GM23248 (cell line): ENCODE data around the gene FMOD. TPM values are rescaled to one million over a fixed set of nuclear protein-coding genes. Genes with fewer than 3 reads are reported as not detected.

Experiments used
- DNase-seq: peaks from one replicate; pipeline ENCODE4 v3.0.0-alpha.2; 2015
- H2AFZ ChIP-seq: fragments of 200-600 bp; sonication (generic); 2 replicates; pipeline ENCODE4 v1.6.1; 2016; ENCODE audit warnings: antibody characterized with exemption
- H3F3A ChIP-seq: fragments of 200-600 bp; sonication (generic); 2 replicates; pipeline ENCODE4 v1.6.1; 2016; ENCODE audit warnings: mild to moderate bottlenecking, antibody characterized with exemption, mixed run types; ENCODE audit not compliant: insufficient read depth
- H3K27ac ChIP-seq: fragments of 200-600 bp; sonication (generic); 2 replicates; pipeline ENCODE4 v1.5.1; 2016; ENCODE audit warnings: mild to moderate bottlenecking
- H3K27me3 ChIP-seq: fragments of 200-600 bp; sonication (generic); replicated peaks from 2 replicates; pipeline ENCODE4 v1.6.1; 2016; ENCODE audit warnings: mild to moderate bottlenecking; ENCODE audit not compliant: insufficient read depth
- H3K36me3 ChIP-seq: fragments of 200-600 bp; sonication (generic); 2 replicates; pipeline ENCODE4 v1.6.1; 2016; ENCODE audit warnings: low read depth, mild to moderate bottlenecking
- H3K4me1 ChIP-seq: fragments of 200-600 bp; sonication (generic); 2 replicates; pipeline ENCODE4 v1.6.1; 2016; ENCODE audit warnings: mild to moderate bottlenecking; ENCODE audit not compliant: insufficient read depth
- H3K4me2 ChIP-seq: fragments of 200-600 bp; sonication (generic); one replicate; pipeline ENCODE4 v1.6.1; 2016; ENCODE audit warnings: mild to moderate bottlenecking; ENCODE audit not compliant: unreplicated experiment
- H3K4me3 ChIP-seq: fragments of 200-600 bp; sonication (generic); 2 replicates; pipeline ENCODE4 v1.5.1; 2016; ENCODE audit warnings: mild to moderate bottlenecking
- H3K79me2 ChIP-seq: fragments of 200-600 bp; sonication (generic); 2 replicates; pipeline ENCODE4 v1.6.1; 2016; ENCODE audit warnings: mild to moderate bottlenecking; ENCODE audit not compliant: insufficient read depth
- H3K9ac ChIP-seq: fragments of 200-600 bp; sonication (generic); 2 replicates; pipeline ENCODE4 v1.6.1; 2016; ENCODE audit warnings: mild to moderate bottlenecking
- H3K9me2 ChIP-seq: fragments of 200-600 bp; sonication (generic); 2 replicates; pipeline ENCODE4 v1.6.1; 2016; ENCODE audit warnings: mixed run types, mild to moderate bottlenecking, moderate library complexity; ENCODE audit not compliant: insufficient read depth
- H3K9me3 ChIP-seq: fragments of 200-600 bp; sonication (generic); one replicate; pipeline ENCODE4 v1.6.1; 2017; ENCODE audit warnings: low read depth
- H4K20me1 ChIP-seq: fragments of 200-600 bp; sonication (generic); 2 replicates; pipeline ENCODE4 v1.6.0; 2016; ENCODE audit not compliant: insufficient read depth
- EZH2 ChIP-seq: fragments of 200-600 bp; sonication (generic); IDR thresholded peaks from 2 replicates; pipeline ENCODE4 v1.6.1; 2018; ENCODE audit warnings: antibody characterized with exemption, mild to moderate bottlenecking; ENCODE audit not compliant: insufficient read depth, poor library complexity, severe bottlenecking
- EZH2phosphoT487 ChIP-seq: fragments of 200-600 bp; sonication (generic); IDR thresholded peaks from 2 replicates; pipeline ENCODE4 v1.6.1; 2018; ENCODE audit warnings: antibody characterized with exemption, moderate library complexity, mild to moderate bottlenecking, low read depth; ENCODE audit not compliant: insufficient read depth
- WGBS, 2 experiments: methylation state at CpG; one replicate each; pipeline ENCODE4 v1.1.6; 2015 to 2017; ENCODE audit warnings: low lambda C conversion rate in 2 of 2, low coverage in 1 of 2; ENCODE audit errors: missing lambda C conversion rate in 2 of 2; 5-methylcytosine and 5-hydroxymethylcytosine counted together
- in situ Hi-C: fragments of 300-500 bp; cut with MboI; formaldehyde crosslinking; loops from 2 replicates; pipeline ENCODE4 v1.15.0; 2020
- polyA plus RNA-seq: library from polyadenylated mRNA; unstranded; fragments of >200 nt; fragmentation: Nextera tagmentation; extraction: Ambion mirVana; gene quantifications from 2 replicates; pipeline ENCODE4 v1.2.1, GENCODE V29; 2016
- total RNA-seq: library from RNA; depleted of rRNA; stranded (reverse); fragments of >200 nt; shearing (Covaris generic); gene quantifications from 2 replicates; pipeline ENCODE4 v1.2.3, GENCODE V29; 2014

FMOD gene
- total and polyA plus RNA-seq, 2 experiments from 2014 or later, result 11.4 to 14.6 TPM

DNA sequence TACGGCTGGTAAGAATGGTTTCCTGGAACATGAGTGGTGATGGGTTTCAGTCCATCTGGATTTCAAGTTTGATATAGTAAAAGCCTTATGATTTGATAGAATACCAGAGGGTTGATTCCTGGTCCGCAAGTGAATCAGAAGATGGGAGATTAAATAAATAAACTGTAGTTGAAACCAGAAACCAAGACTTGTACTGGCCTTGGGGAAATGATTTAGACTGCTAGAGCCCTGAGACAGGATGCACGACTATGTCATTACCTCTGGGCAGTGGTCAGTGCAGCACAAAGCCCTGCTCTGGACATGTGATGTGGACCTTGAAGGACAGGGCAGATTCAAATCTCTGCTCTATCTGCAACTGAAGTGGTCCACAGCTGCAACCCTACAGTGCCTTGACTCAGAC lies 15.6 kb upstream of the FMOD start:
- H3K4me1 ChIP-seq, result peaks cover 24% of the 10 kb centered on the region
- H3F3A ChIP-seq, result no peaks in the 10 kb centered on the region
- DNase-seq, result no peak
- no peaks in the 10 kb centered on the region for H4K20me1 ChIP-seq
- H3K27ac ChIP-seq, result no peak overlapping the region
- no peak overlapping the region for H3K4me2 ChIP-seq
- no peak overlapping the region for H3K4me3 ChIP-seq
- in situ Hi-C loops, result loop anchor here (10.0 kb wide), 1 partner anchor 118 kb away; no protein-coding TSS in a partner anchor
- H3K9ac ChIP-seq, result no peak overlapping the region
- H3K27me3 ChIP-seq, result no peaks in the 10 kb centered on the region
- no peaks in the 10 kb centered on the region for H3K9me3 ChIP-seq
- WGBS, 2 experiments, result 68 to 71% methylated on average over 3 of the region's 3 CpGs
- no peaks in the 10 kb centered on the region for H3K9me2 ChIP-seq
- TF ChIP-seq EZH2 (no peak), EZH2phosphoT487 (no peak)
- no peaks in the 10 kb centered on the region for H3K79me2 ChIP-seq
- no peak overlapping the region for H2AFZ ChIP-seq
- H3K36me3 ChIP-seq, result no peaks in the 10 kb centered on the region

GRCh38 chr1:203364806-203365205 lies 13.9 kb upstream of the FMOD start:
- no peaks in the 10 kb centered on the region for H3K79me2 ChIP-seq
- in situ Hi-C loops, result loop anchor here (10.0 kb wide), 1 partner anchor 120 kb away; no protein-coding TSS in a partner anchor
- H3K4me3 ChIP-seq, result no peak overlapping the region
- H2AFZ ChIP-seq, result no peak overlapping the region
- no peaks in the 10 kb centered on the region for H3K27me3 ChIP-seq
- no peaks in the 10 kb centered on the region for H3K9me3 ChIP-seq
- H3K4me2 ChIP-seq, result no peak overlapping the region
- H3K27ac ChIP-seq, result no peak overlapping the region
- WGBS, 2 experiments, result 65 to 74% methylated on average over 4 of the region's 4 CpGs
- H3F3A ChIP-seq, result no peaks in the 10 kb centered on the region
- H3K4me1 ChIP-seq, result peaks cover 24% of the 10 kb centered on the region
- no peak for DNase-seq
- no peaks in the 10 kb centered on the region for H3K36me3 ChIP-seq
- no peak overlapping the region for H3K9ac ChIP-seq
- H3K9me2 ChIP-seq, result no peaks in the 10 kb centered on the region
- TF ChIP-seq EZH2 (no peak), EZH2phosphoT487 (no peak)
- no peaks in the 10 kb centered on the region for H4K20me1 ChIP-seq

DNA sequence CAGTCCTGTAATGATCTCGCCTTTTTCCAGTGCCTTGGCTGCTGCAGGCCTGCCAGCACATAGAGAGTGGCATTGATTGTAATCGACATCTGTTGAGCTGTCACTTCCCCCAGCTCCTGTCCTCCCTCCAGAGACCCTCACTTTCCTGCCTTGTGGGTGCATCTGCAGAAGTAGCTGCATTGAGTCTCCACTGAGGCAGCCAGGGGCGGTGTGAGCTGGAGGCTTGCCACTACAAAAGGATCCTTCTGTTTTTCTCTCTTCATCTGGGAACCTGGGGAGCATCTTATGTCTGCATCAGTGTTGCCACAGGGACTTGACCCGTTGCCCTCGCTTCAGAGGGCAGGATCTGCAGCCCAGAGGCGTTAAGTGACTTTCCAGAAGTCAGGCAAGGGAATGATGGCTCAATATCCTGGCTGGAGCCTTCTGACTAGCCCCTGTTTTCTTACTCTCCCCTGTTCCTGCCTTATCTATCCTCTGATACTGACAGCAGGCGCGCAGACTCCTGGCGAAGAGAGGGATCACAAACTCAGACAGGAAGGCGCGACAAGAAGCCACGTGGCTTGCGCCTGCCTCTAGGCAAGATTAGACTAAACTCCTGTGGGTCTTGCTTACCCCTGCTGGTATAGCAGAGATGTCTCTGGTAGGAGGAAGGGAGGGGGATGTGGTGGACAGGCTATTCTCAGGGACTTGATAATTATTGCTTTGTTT lies 13.3 kb upstream of the FMOD start:
- Histone ChIP-seq H4K20me1 (no peaks in the 10 kb centered on the region), H2AFZ (no peak overlapping the region), H3K9me3 (no peaks in the 10 kb centered on the region), H3F3A (no peaks in the 10 kb centered on the region), H3K9me2 (no peaks in the 10 kb centered on the region), H3K4me3 (no peak overlapping the region), H3K36me3 (no peaks in the 10 kb centered on the region), H3K4me1 (peaks cover 20% of the 10 kb centered on the region), H3K27me3 (no peaks in the 10 kb centered on the region), H3K27ac (no peak overlapping the region), H3K79me2 (no peaks in the 10 kb centered on the region), H3K9ac (no peak overlapping the region), H3K4me2 (no peak overlapping the region)
- 75 to 79% methylated on average over 13 of the region's 13 CpGs for WGBS, 2 experiments
- no peak for DNase-seq
- TF ChIP-seq EZH2 (no peak), EZH2phosphoT487 (no peak)
- in situ Hi-C loops, result loop anchor here (10.0 kb wide), 1 partner anchor 121 kb away; no protein-coding TSS in a partner anchor

GRCh38 chr1:203362720-203363025 lies 11.8 kb upstream of the FMOD start:
- peaks cover 12% of the 10 kb centered on the region; the same call in 1 of the 2 replicates for H3K4me1 ChIP-seq
- H3K79me2 ChIP-seq, result no peaks in the 10 kb centered on the region
- H3F3A ChIP-seq, result no peaks in the 10 kb centered on the region
- H3K27me3 ChIP-seq, result 0 out of 2 replicates have a peak, but pooled peaks cover 3% of the 10 kb centered on the region
- H3K9me3 ChIP-seq, result no peaks in the 10 kb centered on the region
- H3K4me2 ChIP-seq, result no peak overlapping the region
- no peak overlapping the region for H3K9ac ChIP-seq
- H3K9me2 ChIP-seq, result no peaks in the 10 kb centered on the region
- DNase-seq, result no peak
- no peak overlapping the region for H3K4me3 ChIP-seq
- H4K20me1 ChIP-seq, result no peaks in the 10 kb centered on the region
- no peaks in the 10 kb centered on the region for H3K36me3 ChIP-seq
- no peak for TF ChIP-seq EZH2
- no peak for TF ChIP-seq EZH2phosphoT487
- in situ Hi-C loops, result loop anchor here (10.0 kb wide), 1 partner anchor 122 kb away; no protein-coding TSS in a partner anchor
- H3K27ac ChIP-seq, result no peak overlapping the region
- H2AFZ ChIP-seq, result no peak overlapping the region
